SK-N-DZ (cell line): ENCODE measurements around the gene SMPD4. TPM values are rescaled to one million over a fixed set of nuclear protein-coding genes. Genes with fewer than 3 reads are reported as not detected.
A peak's percentile ranks its signal among the peaks of the same experiment; 100 is the strongest.
"Not testable (repeated sequence)": the region's sequence is repeated elsewhere in the genome, so short reads cannot be mapped to it uniquely, and the experiment has no call there.

Source experiments
- DNase-seq: peaks from one replicate; pipeline ENCODE4 v3.0.0-alpha.2; 2015; ENCODE audit warnings: low spot score
- polyA plus RNA-seq, 2 experiments: library from polyadenylated mRNA; depleted of rRNA; stranded (reverse); fragments of >200 nt; gene quantifications; 2 replicates each; pipeline ENCODE4 v1.2.3, GENCODE V29; 2014

The SMPD4 gene
- 62.6 and 80.2 TPM in 2 replicates for polyA plus RNA-seq (2014; cell fraction: cytosol; rRNA removed)
- polyA plus RNA-seq (2014; cell fraction: nucleus; rRNA removed), result 127 and 198 TPM in 2 replicates

GRCh38 chr2:130181325-130181879 lies at the start of gene SMPD4:
TSS of gene SMPD4 (minus strand) at chr2:130181602. CDS start at chr2:130176592, 5,010 bp downstream.
- DNase-seq, result peak; percentile 93

- not testable (repeated sequence) for DNase-seq
These were observed 49.5 kb upstream of the SMPD4 start for GRCh38 chr2:130230907-130231306.

GRCh38 chr2:130230376-130230775 lies 49.0 kb upstream of the SMPD4 start:
- not testable (repeated sequence) for DNase-seq

GRCh38 chr2:130229161-130229510 lies 47.7 kb upstream of the SMPD4 start:
- DNase-seq, result not testable (repeated sequence)

GRCh38 chr2:130228467-130229160 lies 47.2 kb upstream of the SMPD4 start:
- DNase-seq, result not testable (repeated sequence)

- DNase-seq, result not testable (repeated sequence)
These were observed 46.6 kb upstream of the SMPD4 start for GRCh38 chr2:130228005-130228404.

GRCh38 chr2:130222523-130222922 lies 41.1 kb upstream of the SMPD4 start:
- not testable (repeated sequence) for DNase-seq

- not testable (repeated sequence) for DNase-seq
These were observed 39.1 kb upstream of the SMPD4 start for GRCh38 chr2:130220505-130220904.

GRCh38 chr2:130219147-130219546 lies 37.7 kb upstream of the SMPD4 start:
- not testable (repeated sequence) for DNase-seq

GRCh38 chr2:130207051-130207450 lies 25.6 kb upstream of the SMPD4 start:
- not testable (repeated sequence) for DNase-seq

- not testable (repeated sequence) for DNase-seq
These were observed 21.7 kb upstream of the SMPD4 start for GRCh38 chr2:130203150-130203549.

GRCh38 chr2:130202518-130202917 lies 21.1 kb upstream of the SMPD4 start:
- not testable (repeated sequence) for DNase-seq

- DNase-seq, result no peak
These were observed 16.9 kb upstream of the SMPD4 start, which contains the start of gene TUBA3E for GRCh38 chr2:130198343-130198742. TSS of gene TUBA3E (minus strand) at chr2:130198439. CDS start at chr2:130198360, 79 bp downstream.

GRCh38 chr2:130196052-130196451 lies 14.7 kb upstream of the SMPD4 start:
- not testable (repeated sequence) for DNase-seq

GRCh38 chr2:130195089-130195635 lies 13.8 kb upstream of the SMPD4 start:
- DNase-seq, result not testable (repeated sequence)

GRCh38 chr2:130193824-130194223 lies 12.4 kb upstream of the SMPD4 start:
- DNase-seq, result not testable (repeated sequence)

GRCh38 chr2:130192451-130192850 lies 11.0 kb upstream of the SMPD4 start:
- not testable (repeated sequence) for DNase-seq

GRCh38 chr2:130191319-130191718 lies 9.9 kb upstream of the SMPD4 start:
- not testable (repeated sequence) for DNase-seq

GRCh38 chr2:130190237-130190636 lies 8.8 kb upstream of the SMPD4 start:
- DNase-seq, result no peak

GRCh38 chr2:130188958-130189357 lies 7.6 kb upstream of the SMPD4 start:
- not testable (repeated sequence) for DNase-seq

- DNase-seq, result not testable (repeated sequence)
These were observed 6.7 kb upstream of the SMPD4 start for GRCh38 chr2:130187859-130188792.
